Ishikawa (cell line): Measurements from ENCODE around the gene ZNF860.

Experiments used
- CEBPB ChIP-seq: IDR thresholded peaks from 2 replicates; pipeline ENCODE4 v1.6.1; 2012
- CREB1 ChIP-seq: IDR thresholded peaks from 2 replicates; pipeline ENCODE4 v1.6.1; 2012; ENCODE audit warnings: low read depth
- EP300 ChIP-seq: IDR thresholded peaks from 2 replicates; pipeline ENCODE4 v1.6.1; 2012; ENCODE audit warnings: borderline replicate concordance
- FOXM1 ChIP-seq: IDR thresholded peaks from 2 replicates; pipeline ENCODE4 v1.6.1; 2012; ENCODE audit warnings: low read depth, borderline replicate concordance
- NFIC ChIP-seq: IDR thresholded peaks from 2 replicates; pipeline ENCODE4 v1.6.1; 2012
- RAD21 ChIP-seq: IDR thresholded peaks from 2 replicates; pipeline ENCODE4 v1.6.1; 2012; ENCODE audit warnings: low read depth
- TAF1 ChIP-seq: IDR thresholded peaks from 2 replicates; pipeline ENCODE4 v1.6.1; 2012; ENCODE audit warnings: low read depth, mild to moderate bottlenecking
- TCF12 ChIP-seq: IDR thresholded peaks from 2 replicates; pipeline ENCODE4 v1.6.1; 2012; ENCODE audit warnings: low read depth
- TEAD4 ChIP-seq: IDR thresholded peaks from 2 replicates; pipeline ENCODE4 v1.6.1; 2012
- YY1 ChIP-seq: IDR thresholded peaks from 2 replicates; pipeline ENCODE4 v1.6.1; 2012; ENCODE audit warnings: low read depth
- ZBTB7A ChIP-seq: IDR thresholded peaks from 2 replicates; pipeline ENCODE4 v1.6.1; 2012; ENCODE audit warnings: low read depth
- TF ChIP-seq, protein P1 (sequence below): IDR thresholded peaks from 2 replicates; pipeline ENCODE4 v1.6.1; 2012; ENCODE audit warnings: low read depth, mild to moderate bottlenecking
- TF ChIP-seq, protein P2 (sequence below): IDR thresholded peaks from 2 replicates; pipeline ENCODE4 v1.6.1; 2012

DNA sequence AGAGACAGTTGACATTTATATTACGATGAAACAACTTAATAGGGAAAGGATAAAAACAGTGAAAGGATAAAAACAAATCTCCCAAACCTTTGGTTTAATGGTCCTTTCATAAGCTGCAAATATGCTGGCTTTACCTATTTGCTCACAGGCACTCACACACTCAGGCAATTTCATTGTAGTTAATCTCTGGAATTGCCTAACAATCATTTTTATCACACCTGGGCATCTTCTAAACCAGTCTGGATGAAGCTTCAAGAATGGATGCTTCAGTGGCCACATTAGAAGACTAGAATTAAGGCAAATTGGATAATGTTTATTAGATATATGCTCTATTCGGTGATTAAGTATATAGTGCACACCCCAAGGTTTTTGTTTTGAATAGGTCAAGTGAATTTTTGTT lies 14.0 kb upstream of the ZNF860 start:
- TF ChIP-seq, protein P1, sequence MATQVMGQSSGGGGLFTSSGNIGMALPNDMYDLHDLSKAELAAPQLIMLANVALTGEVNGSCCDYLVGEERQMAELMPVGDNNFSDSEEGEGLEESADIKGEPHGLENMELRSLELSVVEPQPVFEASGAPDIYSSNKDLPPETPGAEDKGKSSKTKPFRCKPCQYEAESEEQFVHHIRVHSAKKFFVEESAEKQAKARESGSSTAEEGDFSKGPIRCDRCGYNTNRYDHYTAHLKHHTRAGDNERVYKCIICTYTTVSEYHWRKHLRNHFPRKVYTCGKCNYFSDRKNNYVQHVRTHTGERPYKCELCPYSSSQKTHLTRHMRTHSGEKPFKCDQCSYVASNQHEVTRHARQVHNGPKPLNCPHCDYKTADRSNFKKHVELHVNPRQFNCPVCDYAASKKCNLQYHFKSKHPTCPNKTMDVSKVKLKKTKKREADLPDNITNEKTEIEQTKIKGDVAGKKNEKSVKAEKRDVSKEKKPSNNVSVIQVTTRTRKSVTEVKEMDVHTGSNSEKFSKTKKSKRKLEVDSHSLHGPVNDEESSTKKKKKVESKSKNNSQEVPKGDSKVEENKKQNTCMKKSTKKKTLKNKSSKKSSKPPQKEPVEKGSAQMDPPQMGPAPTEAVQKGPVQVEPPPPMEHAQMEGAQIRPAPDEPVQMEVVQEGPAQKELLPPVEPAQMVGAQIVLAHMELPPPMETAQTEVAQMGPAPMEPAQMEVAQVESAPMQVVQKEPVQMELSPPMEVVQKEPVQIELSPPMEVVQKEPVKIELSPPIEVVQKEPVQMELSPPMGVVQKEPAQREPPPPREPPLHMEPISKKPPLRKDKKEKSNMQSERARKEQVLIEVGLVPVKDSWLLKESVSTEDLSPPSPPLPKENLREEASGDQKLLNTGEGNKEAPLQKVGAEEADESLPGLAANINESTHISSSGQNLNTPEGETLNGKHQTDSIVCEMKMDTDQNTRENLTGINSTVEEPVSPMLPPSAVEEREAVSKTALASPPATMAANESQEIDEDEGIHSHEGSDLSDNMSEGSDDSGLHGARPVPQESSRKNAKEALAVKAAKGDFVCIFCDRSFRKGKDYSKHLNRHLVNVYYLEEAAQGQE: no peak
- TF ChIP-seq TEAD4: no peak
- TF ChIP-seq NFIC: no peak
- no peak for TF ChIP-seq YY1
- no peak for TF ChIP-seq FOXM1
- no peak for TF ChIP-seq CREB1
- no peak for TF ChIP-seq CEBPB
- TF ChIP-seq ZBTB7A: no peak
- TF ChIP-seq RAD21: no peak
- no peak for TF ChIP-seq EP300
- TF ChIP-seq TAF1: no peak
- TF ChIP-seq TCF12: no peak
- TF ChIP-seq, protein P2, sequence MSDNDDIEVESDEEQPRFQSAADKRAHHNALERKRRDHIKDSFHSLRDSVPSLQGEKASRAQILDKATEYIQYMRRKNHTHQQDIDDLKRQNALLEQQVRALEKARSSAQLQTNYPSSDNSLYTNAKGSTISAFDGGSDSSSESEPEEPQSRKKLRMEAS: no peak
